GM12873 (cell line): ENCODE data around the gene PYGO1.

Source experiments
- TF ChIP-seq, protein P1 (sequence below): IDR thresholded peaks from 2 replicates; pipeline ENCODE4 v1.5.1; 2012; ENCODE audit warnings: low read depth, mild to moderate bottlenecking, moderate library complexity, low read length, control low read depth; ENCODE audit not compliant: insufficient read depth; ENCODE audit errors: missing control alignments

PYGO1 gene

DNA sequence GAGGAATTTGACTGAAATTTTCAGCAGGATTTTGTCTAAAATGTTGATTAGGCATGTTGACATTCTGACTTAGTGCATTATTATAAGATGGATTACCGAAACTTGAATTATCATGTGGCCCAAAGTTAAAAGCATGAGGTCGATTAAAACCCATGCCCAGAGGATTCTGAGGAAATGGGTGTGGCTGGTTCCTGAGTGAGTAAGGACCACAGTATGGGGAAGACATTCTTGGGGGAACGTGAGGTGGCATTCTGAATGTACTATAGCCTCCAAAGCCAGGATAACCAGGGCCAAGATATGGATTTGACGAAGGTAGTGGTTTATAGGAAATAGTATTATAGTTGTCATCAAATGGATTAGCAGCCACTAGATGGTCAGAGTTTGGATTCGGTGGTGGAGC lies 41.4 kb downstream of the PYGO1 start:
- TF ChIP-seq, protein P1, sequence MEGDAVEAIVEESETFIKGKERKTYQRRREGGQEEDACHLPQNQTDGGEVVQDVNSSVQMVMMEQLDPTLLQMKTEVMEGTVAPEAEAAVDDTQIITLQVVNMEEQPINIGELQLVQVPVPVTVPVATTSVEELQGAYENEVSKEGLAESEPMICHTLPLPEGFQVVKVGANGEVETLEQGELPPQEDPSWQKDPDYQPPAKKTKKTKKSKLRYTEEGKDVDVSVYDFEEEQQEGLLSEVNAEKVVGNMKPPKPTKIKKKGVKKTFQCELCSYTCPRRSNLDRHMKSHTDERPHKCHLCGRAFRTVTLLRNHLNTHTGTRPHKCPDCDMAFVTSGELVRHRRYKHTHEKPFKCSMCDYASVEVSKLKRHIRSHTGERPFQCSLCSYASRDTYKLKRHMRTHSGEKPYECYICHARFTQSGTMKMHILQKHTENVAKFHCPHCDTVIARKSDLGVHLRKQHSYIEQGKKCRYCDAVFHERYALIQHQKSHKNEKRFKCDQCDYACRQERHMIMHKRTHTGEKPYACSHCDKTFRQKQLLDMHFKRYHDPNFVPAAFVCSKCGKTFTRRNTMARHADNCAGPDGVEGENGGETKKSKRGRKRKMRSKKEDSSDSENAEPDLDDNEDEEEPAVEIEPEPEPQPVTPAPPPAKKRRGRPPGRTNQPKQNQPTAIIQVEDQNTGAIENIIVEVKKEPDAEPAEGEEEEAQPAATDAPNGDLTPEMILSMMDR = no peak

DNA sequence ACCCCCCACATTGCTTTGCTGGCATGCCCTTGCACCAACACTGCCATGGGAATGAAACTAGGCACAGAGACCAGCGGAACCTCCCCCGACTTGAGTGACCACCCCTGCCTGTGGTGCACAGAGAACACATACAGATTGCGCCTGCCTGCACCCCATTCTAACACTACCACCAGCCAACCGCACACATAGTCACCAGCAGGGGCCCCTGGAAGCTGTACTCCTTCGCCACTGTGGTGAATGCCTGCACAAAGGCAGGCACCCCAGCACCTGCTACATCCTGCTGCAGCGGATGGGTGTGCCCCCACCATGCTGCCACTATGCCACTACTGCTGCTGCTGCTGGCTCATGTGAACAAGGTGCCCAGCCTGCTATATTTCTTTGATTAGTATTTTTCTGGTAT lies 52.7 kb downstream of the PYGO1 start:
- TF ChIP-seq, protein P1 = no peak

DNA sequence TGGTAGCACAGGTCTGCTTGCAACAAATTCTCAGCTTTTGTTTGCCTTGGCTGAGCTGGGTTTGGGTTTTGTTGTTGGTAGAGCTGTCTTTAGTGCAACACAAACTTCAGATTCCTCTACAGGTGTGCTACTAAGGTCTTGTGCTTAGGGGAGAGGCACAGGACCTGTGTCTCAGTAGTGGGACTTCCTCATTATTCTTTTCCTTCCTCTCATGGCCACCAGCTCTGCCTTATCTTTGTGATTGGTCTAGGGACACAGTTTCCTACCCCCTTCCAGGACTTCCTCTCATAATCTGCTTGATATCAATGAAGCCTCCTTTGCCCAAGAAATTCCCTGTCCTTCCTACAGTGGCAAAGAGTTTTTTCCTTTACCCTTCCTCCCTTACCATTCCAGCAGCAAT lies 55.2 kb downstream of the PYGO1 start:
- TF ChIP-seq, protein P1 = no peak

DNA sequence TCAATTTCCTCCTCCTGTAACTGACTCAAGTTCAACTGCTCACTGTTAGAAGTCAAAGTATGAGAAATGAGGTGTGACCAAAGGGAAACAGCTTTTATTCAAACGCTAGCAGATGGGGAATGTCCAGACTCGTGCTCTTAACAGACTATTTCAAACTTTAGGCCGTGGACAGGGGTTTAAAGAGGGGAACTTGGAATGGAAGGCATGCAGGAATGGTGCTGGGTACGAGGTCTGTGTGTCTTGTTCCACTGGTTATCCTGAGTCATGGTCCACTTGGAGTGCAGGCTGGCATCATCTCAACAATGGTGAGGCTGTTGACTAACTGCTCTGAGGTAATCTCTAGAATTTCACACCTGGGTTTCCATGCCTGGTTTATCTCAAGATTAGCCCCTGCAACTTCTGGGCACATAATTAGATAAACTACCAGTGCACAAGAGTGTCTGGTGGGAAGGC lies 57.3 kb downstream of the PYGO1 start:
- TF ChIP-seq, protein P1 = no peak

DNA sequence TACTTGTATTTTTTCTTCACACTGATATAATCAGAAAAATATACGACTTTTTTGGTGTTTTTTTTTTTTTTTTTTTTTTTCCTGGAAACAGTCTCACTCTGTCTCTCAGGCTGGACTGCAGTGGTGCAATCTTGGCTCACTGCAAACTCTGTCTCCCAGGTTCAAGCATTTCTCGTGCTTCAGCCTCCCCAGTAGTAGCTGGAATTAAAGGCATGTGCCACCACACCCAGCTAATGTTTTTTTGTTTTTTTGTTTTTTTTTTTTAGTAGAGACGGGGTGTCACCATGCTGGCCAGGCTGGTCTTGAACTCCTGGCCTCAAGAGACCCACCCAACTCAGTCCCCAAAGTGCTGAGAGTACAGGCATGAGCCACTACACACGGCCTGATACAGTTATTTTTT lies 59.3 kb downstream of the PYGO1 start:
- TF ChIP-seq, protein P1 = no peak

DNA sequence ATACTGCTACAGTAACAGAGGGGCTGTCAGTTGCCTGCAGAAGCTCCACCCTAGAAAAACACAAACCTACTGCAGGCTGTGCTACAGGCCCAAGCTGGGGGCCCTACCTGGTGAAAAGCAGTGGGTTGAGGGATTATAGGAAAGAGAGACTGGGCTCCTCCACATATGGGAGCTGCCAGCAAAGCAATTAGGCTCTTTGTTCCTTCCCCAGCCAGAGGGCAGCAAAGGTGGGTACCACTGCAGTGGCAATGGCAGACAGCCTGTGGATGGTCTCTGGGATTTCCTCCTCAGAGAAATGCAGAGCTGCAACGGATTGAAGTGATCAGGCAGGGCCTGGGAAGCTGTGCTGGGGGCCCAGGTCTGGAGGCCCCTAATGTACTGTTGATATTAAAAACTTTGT lies 61.0 kb downstream of the PYGO1 start:
- TF ChIP-seq, protein P1 = no peak

DNA sequence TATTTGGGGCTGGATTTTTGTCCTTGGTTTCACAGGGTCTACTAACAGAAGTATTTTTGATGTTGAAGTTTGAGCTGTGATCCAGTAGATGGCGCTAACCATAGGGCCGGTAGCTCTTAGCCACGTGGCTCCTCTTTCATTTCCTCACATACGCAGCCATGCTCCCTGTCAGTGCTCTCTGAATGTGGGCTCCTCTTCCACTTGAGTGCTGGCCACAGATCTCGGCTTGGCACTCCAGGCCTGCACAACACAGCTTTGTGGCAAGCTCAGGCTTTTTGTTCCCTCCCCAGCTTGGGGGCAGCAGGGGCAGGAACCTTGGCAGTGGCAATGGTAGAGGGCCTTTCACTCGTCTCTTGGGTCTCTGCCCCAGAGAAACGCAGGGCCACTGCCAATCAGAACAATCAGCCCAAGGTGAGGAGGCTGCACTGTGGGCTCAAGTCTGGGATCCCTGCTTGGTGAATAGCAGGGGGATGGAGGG lies 61.5 kb downstream of the PYGO1 start:
- TF ChIP-seq, protein P1 = peak; percentile 82
